GM18909 (cell line): Measurements from ENCODE around the gene SLC6A1.
"Not testable (repeated sequence)": the region's sequence is repeated elsewhere in the genome, so short reads cannot be mapped to it uniquely, and the experiment has no call there.

Source experiments
- ATAC-seq: cut with Tn5 transposase; IDR thresholded peaks from one replicate; pipeline ENCODE4 v1.9.1; 2021; ENCODE audit warnings: mild to moderate bottlenecking; ENCODE audit not compliant: unreplicated experiment, poor library complexity

SLC6A1 gene

DNA sequence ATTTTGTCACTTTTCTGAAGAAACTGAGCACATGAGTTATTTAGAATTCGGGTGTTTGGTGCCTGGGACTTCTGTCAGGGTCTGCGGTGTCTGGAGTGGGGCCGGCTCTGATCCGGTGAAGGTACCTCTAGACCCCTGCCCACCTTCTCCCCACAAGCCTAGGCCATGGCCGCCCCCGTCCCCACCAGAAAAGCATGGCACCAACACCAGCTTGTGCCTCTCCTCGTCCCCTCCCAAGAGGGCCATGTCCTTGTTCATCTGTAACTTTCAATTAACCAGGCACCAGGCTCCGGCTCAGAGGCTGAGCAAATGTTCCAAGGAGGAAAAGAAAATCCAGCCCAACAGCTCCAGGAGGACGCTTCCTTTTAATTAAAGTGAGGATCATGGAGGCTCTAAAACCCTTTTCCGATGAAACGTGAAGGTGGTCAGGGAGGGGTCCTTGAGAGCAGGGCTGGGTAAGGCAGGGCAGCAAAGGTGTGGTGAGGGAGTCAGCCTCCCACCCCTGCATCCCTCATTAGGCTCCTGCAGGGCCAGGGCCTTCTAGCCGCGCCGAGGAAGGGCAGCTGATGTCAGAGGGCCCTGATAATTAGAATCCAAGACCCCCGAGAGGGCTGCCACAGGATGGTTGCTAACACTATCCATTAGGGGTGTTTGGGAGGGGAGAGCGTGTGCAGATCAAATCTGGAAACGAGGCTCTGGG, 62.3 kb downstream of the SLC6A1 start:
- no peak for ATAC-seq

GRCh38 chr3:11055496-11055895, 62.9 kb downstream of the SLC6A1 start:
- no peak for ATAC-seq

DNA sequence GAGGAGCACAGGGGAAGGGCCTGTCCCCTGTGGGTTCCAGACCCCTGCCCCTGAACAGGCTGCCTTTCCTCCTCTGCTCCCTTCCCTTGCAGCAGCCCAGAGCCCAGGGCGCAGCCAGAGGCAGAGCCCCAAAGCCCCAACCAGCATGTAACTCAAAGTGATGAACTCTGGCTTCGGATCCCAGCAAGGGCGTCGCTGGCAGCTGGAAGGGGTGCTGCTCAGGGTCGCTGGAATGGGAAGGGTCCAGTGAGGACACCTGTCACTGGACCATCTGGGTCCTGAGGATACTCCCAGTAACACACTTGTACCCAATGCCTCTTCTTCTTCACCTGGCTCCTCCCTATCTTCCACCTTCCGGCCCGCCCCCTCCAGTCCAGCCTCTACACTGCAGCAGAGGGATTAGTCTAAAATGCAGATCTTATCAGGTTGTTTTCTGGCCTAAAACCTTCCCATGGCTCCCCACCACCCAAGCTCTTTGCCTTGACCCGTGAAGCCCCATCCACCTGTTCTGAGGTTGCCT, 64.0 kb downstream of the SLC6A1 start:
- ATAC-seq: no peak

DNA sequence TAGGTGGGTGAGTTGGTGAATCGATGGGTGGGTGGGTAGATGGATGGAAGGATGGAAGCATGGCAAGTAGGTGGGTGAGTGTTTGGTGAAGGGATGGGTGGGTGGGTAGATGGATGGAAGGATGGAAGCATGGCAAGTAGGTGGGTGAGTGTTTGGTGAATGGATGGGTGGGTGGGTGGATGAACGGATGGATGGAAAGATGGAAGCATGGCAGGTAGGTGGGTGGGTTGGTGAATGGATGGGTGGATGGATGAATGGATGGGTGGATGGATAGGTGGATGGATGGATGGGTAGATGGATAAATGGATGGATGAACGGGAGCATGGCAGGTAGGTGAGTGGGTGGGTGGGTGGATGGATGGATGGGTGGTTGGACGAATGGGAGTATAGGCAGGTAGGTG, 65.1 kb downstream of the SLC6A1 start:
- no peak for ATAC-seq

DNA sequence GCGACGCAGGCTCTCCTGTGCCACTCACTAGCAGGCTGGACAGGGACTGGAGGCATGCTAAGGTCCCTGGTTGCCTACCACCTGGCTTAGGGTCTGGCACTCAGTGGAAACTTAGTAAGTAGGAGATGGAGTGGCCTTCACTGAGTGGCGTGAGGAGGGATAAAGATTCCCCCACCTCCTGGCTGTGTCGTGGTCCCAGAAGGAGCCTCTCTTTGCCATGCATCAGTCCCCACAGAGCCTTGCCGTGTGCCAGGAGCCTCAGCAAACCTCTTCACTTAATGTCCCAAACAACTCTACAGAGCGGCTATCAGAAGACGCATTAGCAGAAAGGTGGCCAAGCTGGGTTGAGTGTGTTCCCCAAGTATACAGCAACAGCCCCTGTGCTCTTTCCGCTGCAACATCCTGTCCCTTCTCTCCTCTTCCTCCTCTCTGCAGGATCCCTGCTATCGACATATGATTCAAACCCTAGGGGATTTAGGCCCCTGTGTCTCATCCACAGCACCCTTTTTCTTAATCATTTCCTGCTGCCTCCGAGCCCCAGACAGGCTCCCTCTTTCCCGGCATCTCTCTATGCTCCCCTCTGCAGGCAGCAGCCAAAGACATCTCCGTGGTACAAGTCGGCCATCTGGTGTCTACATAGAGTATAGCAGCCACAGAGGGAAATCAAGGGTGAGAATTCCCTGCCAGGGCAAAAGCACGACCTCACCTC, 66.7 kb downstream of the SLC6A1 start:
- no peak for ATAC-seq

DNA sequence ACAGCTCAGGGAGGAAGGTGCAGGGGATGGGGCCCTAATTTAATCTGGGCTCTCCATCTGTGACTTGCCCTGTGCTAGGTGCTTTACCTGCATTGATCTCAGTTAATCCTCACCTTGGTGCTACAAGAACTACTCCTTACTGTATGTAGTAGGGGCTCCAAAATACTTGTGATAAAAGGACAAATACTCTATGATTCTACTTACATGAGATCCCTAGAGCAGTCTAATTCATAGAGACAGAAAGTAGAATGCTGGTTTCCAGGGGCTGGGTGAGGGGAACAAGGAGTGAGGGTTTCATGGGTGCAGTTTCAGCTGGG, 67.2 kb downstream of the SLC6A1 start:
- ATAC-seq: no peak

GRCh38 chr3:11060500-11061251, 68.1 kb downstream of the SLC6A1 start:
- ATAC-seq: no peak

DNA sequence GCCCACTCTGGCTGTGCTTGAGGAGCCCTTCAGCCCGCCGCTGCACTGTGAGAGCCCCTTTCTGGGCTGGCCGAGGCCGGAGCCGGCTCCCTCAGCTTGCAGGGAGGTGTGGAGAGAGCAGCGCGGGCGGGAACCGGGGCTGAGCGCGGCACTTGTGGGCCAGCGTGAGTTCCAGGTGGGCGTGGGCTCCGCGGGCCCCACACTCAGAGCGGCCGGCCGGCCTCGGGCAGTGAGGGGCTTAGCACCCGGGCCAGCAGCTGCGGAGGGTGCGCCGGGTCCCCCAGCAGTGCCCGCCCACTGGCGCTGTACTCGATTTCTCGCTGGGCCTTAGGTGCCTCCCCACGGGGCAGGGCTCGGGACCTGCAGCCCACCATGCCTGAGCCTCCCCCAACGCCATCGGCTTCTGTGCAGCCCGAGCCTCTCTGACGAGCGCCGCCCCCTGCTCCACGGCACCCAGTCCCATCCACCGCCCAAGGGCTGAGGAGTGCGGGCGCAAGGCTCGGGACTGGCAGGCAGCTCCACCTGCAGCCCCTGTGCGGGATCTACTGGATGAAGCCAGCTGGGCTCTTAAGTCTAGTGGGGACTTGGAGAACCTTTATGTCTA, 68.8 kb downstream of the SLC6A1 start:
- ATAC-seq: not testable (repeated sequence)

DNA sequence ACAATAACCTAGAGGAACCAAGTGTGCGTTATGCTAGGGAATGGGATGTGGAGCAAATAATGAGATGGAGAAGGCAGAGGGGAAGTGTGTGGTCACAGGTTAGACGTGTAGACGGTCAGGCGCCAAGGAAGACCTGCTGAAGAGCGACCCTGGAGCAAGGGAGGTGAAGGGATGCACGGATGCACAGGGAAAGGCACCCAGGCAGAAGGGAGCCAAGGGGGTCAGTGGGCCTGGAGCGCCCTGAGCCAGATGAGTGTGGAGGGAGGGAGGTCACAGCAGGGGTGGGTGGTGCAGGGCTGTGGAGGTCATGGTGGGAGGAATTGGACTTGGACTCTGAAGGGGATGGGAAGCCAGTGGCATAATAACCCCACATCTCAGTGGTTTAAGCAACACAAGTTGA, 70.2 kb downstream of the SLC6A1 start:
- no peak for ATAC-seq

- ATAC-seq: no peak
Observed at GRCh38 chr3:11071096-11071755, 78.7 kb downstream of the SLC6A1 start.

DNA sequence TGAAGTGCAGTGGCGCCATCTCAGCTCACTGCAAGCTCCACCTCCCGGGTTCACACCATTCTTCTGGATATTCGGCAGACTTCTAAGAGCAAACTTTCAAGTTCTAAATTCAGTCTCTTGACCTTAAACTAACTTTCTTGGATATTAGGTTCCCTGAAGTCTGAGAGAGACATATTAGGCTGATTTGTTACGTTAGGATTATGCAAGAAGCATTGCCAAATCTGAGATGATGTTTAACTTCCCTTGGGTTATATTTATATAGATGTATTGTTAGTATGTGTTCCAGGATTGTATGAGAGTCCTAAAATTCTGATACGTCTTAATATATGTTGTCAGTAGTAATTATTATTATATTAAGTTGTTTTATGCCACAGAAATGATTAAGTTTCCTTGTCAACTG, 80.1 kb downstream of the SLC6A1 start:
- no peak for ATAC-seq

GRCh38 chr3:11074011-11074410, 81.5 kb downstream of the SLC6A1 start:
- no peak for ATAC-seq

DNA sequence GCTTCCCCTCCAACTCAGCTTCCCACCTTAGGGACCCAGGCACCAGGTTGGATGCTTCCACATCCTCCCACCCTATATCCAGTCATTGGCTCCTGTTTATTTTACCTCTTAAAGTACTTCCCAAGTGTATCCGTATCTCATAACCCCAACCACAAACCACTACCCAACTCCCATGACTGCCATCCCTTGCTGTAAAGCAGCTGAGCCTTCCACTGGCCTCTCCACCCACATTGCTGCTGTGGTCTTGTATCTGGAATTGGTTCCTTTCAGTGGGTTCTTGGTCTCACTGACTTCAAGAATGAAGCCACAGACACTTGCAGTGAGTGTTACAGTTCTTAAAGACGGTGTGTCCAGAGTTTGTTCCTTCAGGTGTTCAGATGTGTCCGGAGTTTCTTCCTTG, 81.9 kb downstream of the SLC6A1 start:
- no peak for ATAC-seq

DNA sequence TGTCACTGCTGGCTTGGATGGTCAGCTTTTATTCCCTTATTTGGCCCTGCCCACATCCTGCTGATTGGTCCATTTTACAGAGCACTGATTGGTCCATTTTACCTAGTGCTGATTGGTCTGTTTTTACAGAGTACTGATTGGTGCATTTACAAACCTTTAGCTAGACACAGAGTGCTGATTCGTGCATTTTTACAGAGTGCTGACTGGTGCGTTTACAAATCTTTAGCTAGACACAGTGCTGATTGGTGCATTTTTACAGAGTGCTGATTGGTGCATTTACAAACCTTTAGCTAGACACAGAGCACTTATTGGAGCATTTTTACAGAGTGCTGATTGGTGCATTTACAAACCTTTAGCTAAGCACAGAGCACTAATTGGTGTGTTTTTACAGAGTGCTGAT, 82.6 kb downstream of the SLC6A1 start:
- ATAC-seq: not testable (repeated sequence)

GRCh38 chr3:11076711-11077110, 84.2 kb downstream of the SLC6A1 start:
- ATAC-seq: no peak

DNA sequence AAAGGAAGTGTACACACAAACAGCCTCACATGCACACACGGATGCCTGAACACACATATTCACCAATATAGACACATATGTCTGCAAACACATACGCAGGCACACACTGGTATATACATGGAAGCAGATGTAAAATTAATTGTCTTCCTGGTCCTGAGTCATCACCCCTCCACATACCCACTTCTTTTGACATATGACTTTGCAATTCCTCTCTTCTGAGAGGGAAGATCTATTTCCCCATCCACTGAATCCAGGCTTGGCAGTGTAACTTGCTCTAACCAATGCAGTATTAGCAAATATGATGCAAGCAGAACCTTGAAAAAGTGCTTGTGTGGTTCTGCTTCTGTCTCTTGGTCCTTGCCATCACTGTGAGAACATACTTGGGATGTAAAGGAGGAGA, 84.9 kb downstream of the SLC6A1 start:
- no peak for ATAC-seq

- no peak for ATAC-seq
Observed at GRCh38 chr3:11078826-11079515, 86.4 kb downstream of the SLC6A1 start.

GRCh38 chr3:11080492-11080891, 87.9 kb downstream of the SLC6A1 start:
- ATAC-seq: no peak

- ATAC-seq: no peak
Observed at GRCh38 chr3:11084098-11084497, 91.5 kb downstream of the SLC6A1 start.

- ATAC-seq: no peak
Observed at GRCh38 chr3:11084677-11085076, 92.1 kb downstream of the SLC6A1 start.
